CD4-positive, CD25-positive, alpha-beta regulatory T cell (primary cell): ENCODE results near the gene NFKB1. TPM values are rescaled to one million over a fixed set of nuclear protein-coding genes. Genes with fewer than 3 reads are reported as not detected.
A peak's percentile ranks its signal among the peaks of the same experiment; 100 is the strongest.

Source experiments
- ATAC-seq, 2 donors: fragments of 150-1000 bp; cut with Tn5 transposase; one replicate each; pipeline ENCODE4 v1.10.0; 2021; ENCODE audit warnings: low read depth in 2 of 2, moderate number of reproducible peaks in 2 of 2, moderate library complexity in 1 of 2
- DNase-seq, 3 donors: peaks; one replicate each; pipeline versions ENCODE4 v3.0.0 to v3.0.0-alpha.2; 2012 to 2022; ENCODE audit warnings: mixed read lengths in 1 of 3
- H3K27ac ChIP-seq: one replicate; pipeline ENCODE4 v1.7.0; 2013; ENCODE audit warnings: mild to moderate bottlenecking, low read length; ENCODE audit not compliant: insufficient read depth, poor library complexity, severe bottlenecking
- H3K27me3 ChIP-seq: one replicate; pipeline ENCODE4 v1.7.0; 2013; ENCODE audit warnings: low read length; ENCODE audit not compliant: control insufficient read depth, insufficient read depth
- H3K36me3 ChIP-seq: one replicate; pipeline ENCODE4 v1.7.0; 2013; ENCODE audit warnings: mild to moderate bottlenecking, low read length, moderate library complexity; ENCODE audit not compliant: control insufficient read depth, insufficient read depth
- H3K4me1 ChIP-seq: 2 replicates; pipeline ENCODE4 v1.7.0; 2013; ENCODE audit warnings: mild to moderate bottlenecking, low read length; ENCODE audit not compliant: insufficient read depth, control insufficient read depth, poor library complexity, severe bottlenecking
- H3K4me3 ChIP-seq: one replicate; pipeline ENCODE4 v1.7.0; 2013; ENCODE audit warnings: low read depth, mild to moderate bottlenecking, low read length, moderate library complexity
- H3K9me3 ChIP-seq, 2 experiments: 1 replicate in 1 of 2; 2 replicates in 1 of 2; pipeline ENCODE4 v1.7.0; 2013; ENCODE audit warnings: low read length in 2 of 2, mild to moderate bottlenecking in 1 of 2, moderate library complexity in 1 of 2; ENCODE audit not compliant: control insufficient read depth in 2 of 2
- H3K27ac Mint-ChIP-seq, 3 donors: one replicate each; pipeline ENCODE4 v1.8.0; 2020 to 2022; ENCODE audit warnings: mild to moderate bottlenecking in 3 of 3, mixed read lengths in 3 of 3, moderate library complexity in 2 of 3
- H3K27me3 Mint-ChIP-seq: one replicate; pipeline ENCODE4 v1.8.0; 2022; ENCODE audit warnings: mild to moderate bottlenecking, mixed read lengths
- H3K36me3 Mint-ChIP-seq: one replicate; pipeline ENCODE4 v1.8.0; 2020; ENCODE audit warnings: mixed read lengths
- H3K4me1 Mint-ChIP-seq, 4 donors: one replicate each; pipeline ENCODE4 v1.8.0; 2020 to 2022; ENCODE audit warnings: mixed read lengths in 4 of 4, mild to moderate bottlenecking in 1 of 4
- H3K4me3 Mint-ChIP-seq, 4 donors: one replicate each; pipeline ENCODE4 v1.8.0; 2020 to 2022; ENCODE audit warnings: mild to moderate bottlenecking in 4 of 4, mixed read lengths in 4 of 4, moderate library complexity in 3 of 4
- H3K9me3 Mint-ChIP-seq, 7 donors: one replicate each; pipeline ENCODE4 v1.8.0; 2020 to 2022; ENCODE audit warnings: mixed read lengths in 7 of 7, mild to moderate bottlenecking in 3 of 7, moderate library complexity in 2 of 7
- polyA plus RNA-seq, 4 donors: library from polyadenylated mRNA; unstranded; fragments of 300-500 nt; fragmentation: Illumina TruSeq; gene quantifications; one replicate each; pipeline ENCODE4 v1.2.3, GENCODE V29; 2021
- total RNA-seq: library from RNA; stranded (reverse); gene quantifications from one replicate; pipeline ENCODE4 v1.2.3, GENCODE V29; 2022

The NFKB1 gene
- total and polyA plus RNA-seq, 5 donors from 2014 or later = 9.2 to 152 (median 15.4) TPM

DNA sequence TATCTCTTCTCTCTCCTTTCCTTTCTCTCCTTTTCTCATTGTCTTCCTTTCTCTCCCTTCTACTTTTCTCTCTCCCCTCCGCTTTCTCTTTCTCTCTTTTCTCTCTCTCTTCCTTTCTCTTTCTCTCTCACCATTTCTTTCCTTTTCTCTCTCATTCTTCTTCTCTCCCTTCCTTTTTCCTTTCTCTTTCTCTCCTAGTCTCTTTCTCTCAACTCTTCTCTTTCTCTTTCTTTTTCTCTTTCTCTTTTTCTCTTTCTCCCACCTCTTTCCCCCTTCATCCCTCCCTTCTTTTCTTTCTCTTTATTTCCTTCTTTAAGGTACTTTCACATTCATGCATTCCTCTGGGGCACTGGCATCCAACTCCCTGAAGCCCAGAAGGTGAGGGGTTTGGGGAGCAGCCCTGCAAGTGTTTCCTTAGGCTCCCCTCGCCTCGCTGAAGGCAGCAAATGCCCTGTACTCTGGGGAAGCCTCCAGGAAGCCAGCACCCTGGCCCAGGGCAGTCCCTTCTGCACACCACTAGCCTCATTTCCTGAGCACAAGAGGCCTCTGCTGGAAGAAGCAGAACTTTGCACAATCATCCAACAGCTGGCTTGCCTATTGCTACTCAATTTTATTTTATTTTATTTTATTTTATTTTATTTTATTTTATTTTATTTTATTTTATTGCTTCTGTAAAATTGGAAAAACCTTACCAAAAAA, 124.2 kb downstream of the NFKB1 start:
- Histone ChIP-seq H3K4me1 (peaks cover 6% of the 10 kb centered on the region), H3K27ac (no peak overlapping the region), H3K9me3 (no peaks in the 10 kb centered on the region), H3K36me3 (no peaks in the 10 kb centered on the region), H3K4me3 (peak overlapping the region; percentile 4), H3K27me3 (no peaks in the 10 kb centered on the region)
- peak overlapping the region; percentile 48 to 88 (median 78) for H3K27ac Mint-ChIP-seq
- ATAC-seq (peak; percentile 91 to 93), DNase-seq (peak; percentile 36 to 89 (median 72))
- no peaks in the 10 kb centered on the region for H3K9me3 Mint-ChIP-seq
- H3K4me1 Mint-ChIP-seq = peaks cover 1 to 25% (median 22%) of the 10 kb centered on the region in 4 donors
- H3K4me3 Mint-ChIP-seq = peak overlapping the region in 3 of 4 donors; percentile 31 to 60 (median 59)
- H3K36me3 Mint-ChIP-seq = no peaks in the 10 kb centered on the region
- peaks cover 4% of the 10 kb centered on the region for H3K27me3 Mint-ChIP-seq

DNA sequence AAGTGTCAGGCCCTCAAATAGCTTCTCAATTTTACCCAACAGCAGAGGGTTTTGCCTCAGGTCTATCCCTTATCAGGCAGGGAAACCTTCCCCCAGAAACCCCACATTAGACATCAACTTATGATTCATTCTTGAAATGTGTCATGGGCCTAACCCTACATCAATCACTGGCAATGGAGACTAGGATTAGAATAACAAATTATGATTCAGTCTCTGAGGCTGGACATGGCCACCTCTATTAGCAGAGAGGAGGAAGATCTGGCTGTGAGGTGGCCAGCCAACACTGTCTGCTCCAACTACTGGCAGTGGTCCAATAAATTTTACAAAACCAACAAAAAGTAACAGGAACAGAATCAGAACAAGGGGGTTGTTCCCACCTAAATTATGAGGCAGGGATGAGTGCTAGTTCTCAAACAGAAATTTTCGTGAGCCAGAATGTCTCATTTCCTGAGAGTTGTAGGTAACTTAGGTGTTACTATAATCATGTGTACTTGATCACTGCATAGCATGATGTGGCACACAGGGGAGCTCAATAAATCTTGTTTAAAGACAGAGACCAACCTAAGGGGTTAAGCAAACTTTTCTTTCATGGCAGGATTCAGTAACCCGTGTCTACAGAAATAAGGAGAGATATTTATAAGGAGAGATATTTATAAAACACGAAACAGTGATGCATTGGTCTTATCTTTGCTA, 126.8 kb downstream of the NFKB1 start:
- Mint-ChIP-seq H3K27me3 (peaks cover under 1% of the 10 kb centered on the region), H3K9me3 (no peaks in the 10 kb centered on the region), H3K27ac (peak overlapping the region in 1 of 3 donors; percentile 96), H3K36me3 (peaks cover 8% of the 10 kb centered on the region), H3K4me1 (peaks cover 10 to 45% (median 32%) of the 10 kb centered on the region in 4 donors), H3K4me3 (no peak overlapping the region)
- no peaks in the 10 kb centered on the region for H3K9me3 ChIP-seq
- H3K4me1 ChIP-seq = peaks cover 15% of the 10 kb centered on the region
- H3K36me3 ChIP-seq = no peaks in the 10 kb centered on the region
- H3K4me3 ChIP-seq = no peak overlapping the region
- peak in 1 of 2 donors; percentile 28 for ATAC-seq
- no peaks in the 10 kb centered on the region for H3K27me3 ChIP-seq
- DNase-seq = no peak
- H3K27ac ChIP-seq = no peak overlapping the region

DNA sequence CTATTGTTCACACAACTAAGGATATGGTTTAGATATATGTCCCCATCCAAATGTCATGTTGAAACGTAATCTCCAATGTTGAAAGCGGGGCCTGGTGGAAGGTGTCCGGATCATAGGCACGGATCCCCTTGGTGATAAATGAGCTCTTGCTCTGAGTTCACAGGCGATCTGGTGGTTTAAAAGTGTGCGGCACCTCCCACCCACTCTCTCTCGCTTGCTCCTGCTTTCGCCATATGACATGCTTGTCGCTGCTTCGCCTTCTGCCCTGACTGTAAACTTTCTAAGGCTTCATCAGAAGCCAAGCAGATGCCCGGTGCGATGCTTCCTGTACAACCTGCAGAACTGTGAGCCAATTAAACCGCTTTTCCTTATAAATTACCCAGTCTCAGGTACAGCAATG, 128.5 kb downstream of the NFKB1 start:
- Mint-ChIP-seq H3K27ac (peak overlapping the region; percentile 11 to 96 (median 90)), H3K4me3 (peak overlapping the region in 1 of 4 donors; percentile 2), H3K27me3 (no peaks in the 10 kb centered on the region), H3K36me3 (peaks cover 9% of the 10 kb centered on the region), H3K4me1 (peaks cover 10 to 41% (median 32%) of the 10 kb centered on the region in 4 donors), H3K9me3 (no peaks in the 10 kb centered on the region)
- H3K27ac ChIP-seq = no peak overlapping the region
- no peaks in the 10 kb centered on the region for H3K9me3 ChIP-seq
- H3K27me3 ChIP-seq = no peaks in the 10 kb centered on the region
- peaks cover 5% of the 10 kb centered on the region for H3K36me3 ChIP-seq
- DNase-seq = no peak
- ATAC-seq = no peak
- H3K4me3 ChIP-seq = no peak overlapping the region
- H3K4me1 ChIP-seq = peaks cover 15% of the 10 kb centered on the region

DNA sequence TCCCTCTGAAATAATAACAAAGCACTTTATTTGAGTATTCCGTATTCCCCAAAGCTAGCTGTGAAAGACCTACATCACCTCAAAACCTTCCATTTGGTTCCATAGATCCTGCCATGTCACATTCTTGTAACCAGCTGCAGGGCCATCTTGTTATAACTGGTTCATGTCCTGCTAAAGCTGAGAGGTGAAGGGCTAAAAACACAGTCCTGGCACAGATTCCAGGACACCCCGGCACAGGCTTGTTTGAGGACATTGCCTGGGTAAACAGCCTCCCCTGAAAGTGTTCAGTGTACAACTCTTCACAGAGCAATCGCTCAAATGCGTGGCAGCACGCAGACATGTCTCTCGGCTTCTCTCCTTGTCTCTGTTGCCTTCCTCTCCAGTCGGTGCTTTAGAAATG, 130.5 kb downstream of the NFKB1 start:
- Histone ChIP-seq H3K27ac (no peak overlapping the region), H3K9me3 (no peaks in the 10 kb centered on the region), H3K4me3 (no peak overlapping the region), H3K36me3 (peaks cover 8% of the 10 kb centered on the region), H3K27me3 (no peaks in the 10 kb centered on the region), H3K4me1 (peaks cover 8% of the 10 kb centered on the region)
- H3K27ac Mint-ChIP-seq = peak overlapping the region in 2 of 3 donors; percentile 85 to 96
- peak overlapping the region in 1 of 4 donors; percentile 17 for H3K4me3 Mint-ChIP-seq
- peaks cover 16% of the 10 kb centered on the region for H3K36me3 Mint-ChIP-seq
- H3K27me3 Mint-ChIP-seq = no peaks in the 10 kb centered on the region
- H3K4me1 Mint-ChIP-seq = peaks cover 10 to 33% (median 27%) of the 10 kb centered on the region in 4 donors
- no peak for DNase-seq
- no peak for ATAC-seq
- no peaks in the 10 kb centered on the region for H3K9me3 Mint-ChIP-seq

GRCh38 chr4:102632241-102633065, 131.3 kb downstream of the NFKB1 start:
- Mint-ChIP-seq H3K36me3 (peaks cover 21% of the 10 kb centered on the region), H3K9me3 (no peaks in the 10 kb centered on the region), H3K27me3 (no peaks in the 10 kb centered on the region), H3K27ac (peak overlapping the region; percentile 83 to 96 (median 85)), H3K4me3 (no peak overlapping the region), H3K4me1 (peaks cover 10 to 33% (median 23%) of the 10 kb centered on the region in 4 donors)
- Histone ChIP-seq H3K36me3 (peaks cover 12% of the 10 kb centered on the region), H3K27ac (no peak overlapping the region), H3K27me3 (no peaks in the 10 kb centered on the region), H3K9me3 (no peaks in the 10 kb centered on the region), H3K4me1 (peaks cover 8% of the 10 kb centered on the region), H3K4me3 (no peak overlapping the region)
- no peak for DNase-seq
- ATAC-seq = no peak

- no peak for DNase-seq
- no peak overlapping the region for H3K4me3 Mint-ChIP-seq
- peaks cover 25% of the 10 kb centered on the region for H3K36me3 Mint-ChIP-seq
- H3K27ac Mint-ChIP-seq = peak overlapping the region in 1 of 3 donors; percentile 96
- peaks cover 17% of the 10 kb centered on the region for H3K36me3 ChIP-seq
- H3K4me3 ChIP-seq = no peak overlapping the region
- no peaks in the 10 kb centered on the region for H3K9me3 Mint-ChIP-seq
- no peaks in the 10 kb centered on the region for H3K27me3 Mint-ChIP-seq
- no peak overlapping the region for H3K27ac ChIP-seq
- H3K4me1 Mint-ChIP-seq = peaks cover 10 to 31% (median 22%) of the 10 kb centered on the region in 4 donors
- H3K27me3 ChIP-seq = no peaks in the 10 kb centered on the region
- no peaks in the 10 kb centered on the region for H3K9me3 ChIP-seq
- no peak for ATAC-seq
- peaks cover 8% of the 10 kb centered on the region for H3K4me1 ChIP-seq
Measured at GRCh38 chr4:102633100-102633499, 131.9 kb downstream of the NFKB1 start.

DNA sequence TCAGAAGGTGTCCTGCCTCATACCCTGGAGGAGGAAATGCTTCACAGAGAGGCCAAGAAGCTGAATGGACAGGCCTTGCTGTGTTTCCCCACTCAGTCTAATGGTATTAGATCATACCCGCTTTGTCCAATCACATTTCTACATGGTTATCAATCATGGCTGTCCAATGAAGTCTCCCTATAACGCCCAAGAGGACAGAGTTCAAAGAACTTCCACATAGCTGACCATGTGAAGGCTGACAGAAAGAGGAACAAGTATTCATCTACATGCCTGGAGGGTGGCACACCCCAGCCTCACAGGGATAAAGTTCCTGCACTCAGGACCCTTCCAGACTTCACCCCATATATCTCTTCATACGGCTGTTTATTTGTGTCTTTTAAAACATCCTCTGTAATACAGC, 136.2 kb downstream of the NFKB1 start:
- Histone ChIP-seq H3K27me3 (no peaks in the 10 kb centered on the region), H3K4me3 (no peak overlapping the region), H3K9me3 (no peaks in the 10 kb centered on the region), H3K36me3 (peaks cover 18% of the 10 kb centered on the region), H3K4me1 (no peaks in the 10 kb centered on the region), H3K27ac (no peak overlapping the region)
- no peaks in the 10 kb centered on the region for H3K9me3 Mint-ChIP-seq
- no peak overlapping the region for H3K4me3 Mint-ChIP-seq
- no peaks in the 10 kb centered on the region for H3K27me3 Mint-ChIP-seq
- peaks cover 35% of the 10 kb centered on the region for H3K36me3 Mint-ChIP-seq
- peaks cover 0 to 12% (median 5%) of the 10 kb centered on the region in 4 donors for H3K4me1 Mint-ChIP-seq
- no peak for DNase-seq
- ATAC-seq = no peak
- peak overlapping the region in 1 of 3 donors; percentile 65 for H3K27ac Mint-ChIP-seq
